H9 (cell line): ENCODE data around the gene ARMCX6. TPM values are rescaled to one million over a fixed set of nuclear protein-coding genes. Genes with fewer than 3 reads are reported as not detected.

Source experiments
- DNase-seq: peaks from one replicate; pipeline ENCODE4 v3.0.0-alpha.2; 2017
- H2AFZ ChIP-seq: one replicate; pipeline ENCODE4 v1.6.1; 2013; ENCODE audit warnings: mild to moderate bottlenecking, low read length, control low read depth, moderate library complexity
- H2AK5ac ChIP-seq: 2 replicates; pipeline ENCODE4 v1.6.1; 2013; ENCODE audit warnings: low read length, control low read depth, mixed read lengths; ENCODE audit not compliant: insufficient read length
- H2BK120ac ChIP-seq: one replicate; pipeline ENCODE4 v1.6.1; 2013; ENCODE audit warnings: low read depth, mild to moderate bottlenecking, low read length, control low read depth, inconsistent platforms; ENCODE audit not compliant: poor library complexity, severe bottlenecking
- H2BK12ac ChIP-seq: 2 replicates; pipeline ENCODE4 v1.6.1; 2013; ENCODE audit warnings: low read length, control low read depth, mixed read lengths, low read depth; ENCODE audit not compliant: insufficient read length
- H2BK15ac ChIP-seq: 2 replicates; pipeline ENCODE4 v1.6.1; 2013; ENCODE audit warnings: low read depth, low read length, control low read depth
- H2BK20ac ChIP-seq: one replicate; pipeline ENCODE4 v1.6.1; 2013; ENCODE audit warnings: low read depth, mild to moderate bottlenecking, low read length, control low read depth, inconsistent platforms; ENCODE audit not compliant: poor library complexity, severe bottlenecking
- H2BK5ac ChIP-seq: 2 replicates; pipeline ENCODE4 v1.6.1; 2013; ENCODE audit warnings: low read length, control low read depth, mixed read lengths; ENCODE audit not compliant: insufficient read length
- H3K14ac ChIP-seq: 2 replicates; pipeline ENCODE4 v1.6.1; 2013; ENCODE audit warnings: low read length, control low read depth; ENCODE audit not compliant: insufficient read depth
- H3K18ac ChIP-seq: 2 replicates; pipeline ENCODE4 v1.6.1; 2013; ENCODE audit warnings: low read depth, mild to moderate bottlenecking, mixed read lengths, low read length, control low read depth; ENCODE audit not compliant: insufficient read length
- H3K23ac ChIP-seq: 2 replicates; pipeline ENCODE4 v1.6.1; 2013; ENCODE audit warnings: low read length, control low read depth, mixed read lengths, low read depth; ENCODE audit not compliant: insufficient read length
- H3K23me2 ChIP-seq: 2 replicates; pipeline ENCODE4 v1.6.1; 2013; ENCODE audit warnings: low read depth, mild to moderate bottlenecking, mixed read lengths, low read length, control low read depth; ENCODE audit not compliant: insufficient read length, poor library complexity, severe bottlenecking
- H3K27ac ChIP-seq: 2 replicates; pipeline ENCODE4 v1.5.1; 2013; ENCODE audit warnings: low read length, control low read depth, mixed read lengths, low read depth; ENCODE audit not compliant: insufficient read length
- H3K27me3 ChIP-seq: 2 replicates; pipeline ENCODE4 v1.6.1; 2013; ENCODE audit warnings: low read length, control low read depth, inconsistent platforms; ENCODE audit not compliant: insufficient read depth
- H3K4ac ChIP-seq: 2 replicates; pipeline ENCODE4 v1.6.1; 2013; ENCODE audit warnings: low read depth, mild to moderate bottlenecking, control low read depth, inconsistent platforms, low read length, moderate library complexity
- H3K4me1 ChIP-seq: 2 replicates; pipeline ENCODE4 v1.6.1; 2013; ENCODE audit warnings: low read length, control low read depth, inconsistent platforms; ENCODE audit not compliant: insufficient read depth
- H3K4me2 ChIP-seq: 2 replicates; pipeline ENCODE4 v1.6.1; 2013; ENCODE audit warnings: low read length, control low read depth, mixed read lengths; ENCODE audit not compliant: insufficient read length, insufficient read depth
- H3K56ac ChIP-seq: 2 replicates; pipeline ENCODE4 v1.6.1; 2013; ENCODE audit warnings: low read depth, mild to moderate bottlenecking, mixed read lengths, low read length, control low read depth; ENCODE audit not compliant: insufficient read length
- H3K79me1 ChIP-seq: 2 replicates; pipeline ENCODE4 v1.6.1; 2013; ENCODE audit warnings: low read depth, mild to moderate bottlenecking, moderate library complexity, low read length, control low read depth, inconsistent platforms; ENCODE audit not compliant: insufficient read depth, poor library complexity, severe bottlenecking
- H3K79me2 ChIP-seq: 2 replicates; pipeline ENCODE4 v1.6.1; 2013; ENCODE audit warnings: low read length, control low read depth, inconsistent platforms; ENCODE audit not compliant: insufficient read depth
- H3K9ac ChIP-seq: 2 replicates; pipeline ENCODE4 v1.6.1; 2013; ENCODE audit warnings: low read length, control low read depth, mixed read lengths; ENCODE audit not compliant: insufficient read length; ENCODE audit errors: extremely low read depth
- H3K9me3 ChIP-seq: one replicate; pipeline ENCODE4 v1.6.1; 2013; ENCODE audit warnings: low read depth, low read length, inconsistent platforms; ENCODE audit not compliant: control insufficient read depth
- H3T11ph ChIP-seq: one replicate; pipeline ENCODE4 v1.6.1; 2013; ENCODE audit warnings: mild to moderate bottlenecking, low read length, control low read depth, inconsistent platforms
- H4K20me1 ChIP-seq: one replicate; pipeline ENCODE4 v1.6.1; 2013; ENCODE audit not compliant: control insufficient read depth, insufficient read length, insufficient read depth
- H4K5ac ChIP-seq: 2 replicates; pipeline ENCODE4 v1.6.1; 2013; ENCODE audit warnings: low read depth, mild to moderate bottlenecking, mixed read lengths, low read length, control low read depth; ENCODE audit not compliant: insufficient read length
- H4K8ac ChIP-seq: replicated peaks from 2 replicates; pipeline ENCODE4 v1.6.1; 2013; ENCODE audit warnings: low read length, control low read depth, mixed read lengths, low read depth; ENCODE audit not compliant: insufficient read length
- H4K91ac ChIP-seq: 2 replicates; pipeline ENCODE4 v1.6.1; 2013; ENCODE audit warnings: low read depth, mild to moderate bottlenecking, moderate library complexity, mixed read lengths, low read length, control low read depth; ENCODE audit not compliant: insufficient read length
- H3K27ac Mint-ChIP-seq, 3 experiments: 2 replicates in 2 of 3; 3 replicates in 1 of 3; pipeline ENCODE4 v1.8.0; 2020 to 2021; ENCODE audit warnings: mixed read lengths in 3 of 3, mild to moderate bottlenecking in 1 of 3, moderate library complexity in 1 of 3
- H3K27me3 Mint-ChIP-seq: 2 replicates; pipeline ENCODE4 v1.8.0; 2021; ENCODE audit warnings: low read depth, mild to moderate bottlenecking, moderate library complexity, mixed read lengths
- H3K36me3 Mint-ChIP-seq, 3 experiments: 2 replicates in 2 of 3; 3 replicates in 1 of 3; pipeline ENCODE4 v1.8.0; 2020 to 2021; ENCODE audit warnings: low read depth in 3 of 3, mixed read lengths in 3 of 3; ENCODE audit not compliant: insufficient read depth in 1 of 3
- H3K4me1 Mint-ChIP-seq, 2 experiments: 2 replicates each; pipeline ENCODE4 v1.8.0; 2020; ENCODE audit warnings: mixed read lengths in 2 of 2
- H3K4me3 Mint-ChIP-seq, 2 experiments: 2 replicates in 1 of 2; 3 replicates in 1 of 2; pipeline ENCODE4 v1.8.0; 2020 to 2021; ENCODE audit warnings: mild to moderate bottlenecking in 2 of 2, mixed read lengths in 2 of 2, moderate library complexity in 1 of 2
- H3K9me3 Mint-ChIP-seq, 2 experiments: 2 replicates in 1 of 2; 3 replicates in 1 of 2; pipeline ENCODE4 v1.8.0; 2020; ENCODE audit warnings: mild to moderate bottlenecking in 2 of 2, mixed read lengths in 2 of 2, moderate library complexity in 1 of 2
- WGBS: extraction: QIAGEN DNeasy Blood & Tissue Kit; methylation state at CpG from one replicate; pipeline ENCODE4 v1.1.7; 2013; ENCODE audit warnings: missing lambda C conversion rate, low lambda C conversion rate, mixed read lengths; ENCODE audit not compliant: insufficient read length; ENCODE audit errors: extremely low coverage; 5-methylcytosine and 5-hydroxymethylcytosine counted together
- total RNA-seq: library from RNA; stranded (reverse); gene quantifications from 2 replicates; pipeline ENCODE4 v1.2.1, GENCODE V29; 2021
- TF ChIP-seq, protein P1 (sequence below): fragments of 200-600 bp; sonication (generic); conservative IDR thresholded peaks from 3 replicates; pipeline ENCODE4 v1.8.0; 2021; ENCODE audit warnings: antibody characterized with exemption, mild to moderate bottlenecking

The ARMCX6 gene
- total RNA-seq, 1 experiment from 2014 or later = 48.6 TPM

DNA sequence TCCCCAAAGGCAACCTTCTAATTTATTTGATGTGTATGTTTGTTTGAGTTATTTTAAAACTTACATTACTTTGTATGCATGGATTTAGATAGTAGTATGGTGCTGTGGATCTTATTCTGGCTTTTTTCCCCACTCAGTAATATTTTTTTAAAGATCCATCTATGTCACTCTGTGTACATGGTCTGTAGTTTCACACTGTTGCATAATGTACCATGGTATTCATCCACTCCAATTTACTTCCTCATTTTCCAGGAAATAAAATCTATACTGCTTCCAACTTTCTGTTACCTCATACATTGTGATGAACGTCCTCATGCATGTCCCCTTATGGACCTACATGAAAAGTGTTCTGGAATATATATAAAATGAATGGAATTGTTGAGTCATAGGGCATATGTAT lies 24.3 kb upstream of the ARMCX6 start:
- Histone ChIP-seq H2BK5ac (no peak overlapping the region), H3K79me1 (no peaks in the 10 kb centered on the region), H3K4me2 (no peak overlapping the region), H3K23ac (no peak overlapping the region), H4K91ac (no peak overlapping the region), H3K14ac (no peak overlapping the region), H3K9ac (no peak overlapping the region), H2BK15ac (no peak overlapping the region), H4K5ac (no peak overlapping the region), H3K4me1 (no peaks in the 10 kb centered on the region), H3K23me2 (no peaks in the 10 kb centered on the region), H3K18ac (no peak overlapping the region), H2AFZ (no peak overlapping the region), H3K27me3 (no peaks in the 10 kb centered on the region), H3K9me3 (peaks cover 36% of the 10 kb centered on the region), H4K20me1 (no peaks in the 10 kb centered on the region), H3K79me2 (no peaks in the 10 kb centered on the region), H2AK5ac (no peak overlapping the region), H2BK12ac (no peak overlapping the region), H4K8ac (no peak overlapping the region), H2BK120ac (no peak overlapping the region), H3K27ac (no peak overlapping the region), H2BK20ac (no peak overlapping the region), H3K4ac (no peak overlapping the region), H3K56ac (no peak overlapping the region), H3T11ph (no peak overlapping the region)
- DNase-seq = no peak
- H3K27ac Mint-ChIP-seq = no peak overlapping the region
- H3K9me3 Mint-ChIP-seq = peaks cover 57 to 68% of the 10 kb centered on the region in 2 experiments
- TF ChIP-seq, protein P1, sequence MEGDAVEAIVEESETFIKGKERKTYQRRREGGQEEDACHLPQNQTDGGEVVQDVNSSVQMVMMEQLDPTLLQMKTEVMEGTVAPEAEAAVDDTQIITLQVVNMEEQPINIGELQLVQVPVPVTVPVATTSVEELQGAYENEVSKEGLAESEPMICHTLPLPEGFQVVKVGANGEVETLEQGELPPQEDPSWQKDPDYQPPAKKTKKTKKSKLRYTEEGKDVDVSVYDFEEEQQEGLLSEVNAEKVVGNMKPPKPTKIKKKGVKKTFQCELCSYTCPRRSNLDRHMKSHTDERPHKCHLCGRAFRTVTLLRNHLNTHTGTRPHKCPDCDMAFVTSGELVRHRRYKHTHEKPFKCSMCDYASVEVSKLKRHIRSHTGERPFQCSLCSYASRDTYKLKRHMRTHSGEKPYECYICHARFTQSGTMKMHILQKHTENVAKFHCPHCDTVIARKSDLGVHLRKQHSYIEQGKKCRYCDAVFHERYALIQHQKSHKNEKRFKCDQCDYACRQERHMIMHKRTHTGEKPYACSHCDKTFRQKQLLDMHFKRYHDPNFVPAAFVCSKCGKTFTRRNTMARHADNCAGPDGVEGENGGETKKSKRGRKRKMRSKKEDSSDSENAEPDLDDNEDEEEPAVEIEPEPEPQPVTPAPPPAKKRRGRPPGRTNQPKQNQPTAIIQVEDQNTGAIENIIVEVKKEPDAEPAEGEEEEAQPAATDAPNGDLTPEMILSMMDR = no peak
- no peaks in the 10 kb centered on the region for H3K27me3 Mint-ChIP-seq
- WGBS = no CpG with 5 or more reads among the region's 1 CpG
- H3K4me3 Mint-ChIP-seq = no peak overlapping the region
- H3K36me3 Mint-ChIP-seq = peaks cover 0 to 2% (median 0%) of the 10 kb centered on the region in 3 experiments; a peak in 1 of 7 replicates
- no peaks in the 10 kb centered on the region for H3K4me1 Mint-ChIP-seq
